ENCODE results near the gene ZNF385B.

The ZNF385B gene

DNA sequence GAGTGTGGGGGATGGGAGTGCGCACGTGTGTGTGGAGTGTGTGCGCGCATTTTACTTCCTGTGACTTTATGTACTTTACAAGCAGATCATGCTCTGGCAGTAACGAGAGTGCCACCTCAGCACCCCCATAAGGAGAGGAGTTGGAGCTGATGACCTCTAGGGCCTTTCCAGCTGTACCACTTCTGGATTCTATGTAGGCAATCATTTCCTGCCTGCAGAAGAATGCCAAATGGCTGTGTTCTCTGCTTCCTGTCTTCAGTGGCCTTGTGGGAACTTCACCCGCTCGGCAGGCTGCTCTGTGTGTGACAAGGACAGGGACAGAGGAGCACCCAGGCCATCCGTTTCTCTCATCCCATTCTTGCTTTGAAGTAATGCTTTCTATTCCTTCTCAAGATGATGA is 22.8 kb upstream of the ZNF385B start:
- no peak overlapping the region for H3K27ac ChIP-seq
- no peak overlapping the region for H3K4me3 ChIP-seq (ENCODE audit: low read depth, low read length)
- H3K79me2 ChIP-seq, result no peaks in the 10 kb centered on the region
- no peak overlapping the region for H3K9ac ChIP-seq
- H3K27me3 ChIP-seq (ENCODE audit: control insufficient read depth, insufficient read depth, low read length), result no peaks in the 10 kb centered on the region
- no peaks in the 10 kb centered on the region for H3K36me3 ChIP-seq (ENCODE audit: control insufficient read depth, insufficient read depth, low read length)
- H3K4me1 ChIP-seq, result no peaks in the 10 kb centered on the region
- TF ChIP-seq, protein P1, sequence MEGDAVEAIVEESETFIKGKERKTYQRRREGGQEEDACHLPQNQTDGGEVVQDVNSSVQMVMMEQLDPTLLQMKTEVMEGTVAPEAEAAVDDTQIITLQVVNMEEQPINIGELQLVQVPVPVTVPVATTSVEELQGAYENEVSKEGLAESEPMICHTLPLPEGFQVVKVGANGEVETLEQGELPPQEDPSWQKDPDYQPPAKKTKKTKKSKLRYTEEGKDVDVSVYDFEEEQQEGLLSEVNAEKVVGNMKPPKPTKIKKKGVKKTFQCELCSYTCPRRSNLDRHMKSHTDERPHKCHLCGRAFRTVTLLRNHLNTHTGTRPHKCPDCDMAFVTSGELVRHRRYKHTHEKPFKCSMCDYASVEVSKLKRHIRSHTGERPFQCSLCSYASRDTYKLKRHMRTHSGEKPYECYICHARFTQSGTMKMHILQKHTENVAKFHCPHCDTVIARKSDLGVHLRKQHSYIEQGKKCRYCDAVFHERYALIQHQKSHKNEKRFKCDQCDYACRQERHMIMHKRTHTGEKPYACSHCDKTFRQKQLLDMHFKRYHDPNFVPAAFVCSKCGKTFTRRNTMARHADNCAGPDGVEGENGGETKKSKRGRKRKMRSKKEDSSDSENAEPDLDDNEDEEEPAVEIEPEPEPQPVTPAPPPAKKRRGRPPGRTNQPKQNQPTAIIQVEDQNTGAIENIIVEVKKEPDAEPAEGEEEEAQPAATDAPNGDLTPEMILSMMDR (IDR thresholded peaks at IDR 0.05), result no peak
- no peaks in the 10 kb centered on the region for H3K9me3 ChIP-seq (ENCODE audit: control insufficient read depth, low read length)
- no peak overlapping the region for H2AFZ ChIP-seq
- H3K4me2 ChIP-seq (ENCODE audit: low read length), result no peak overlapping the region

DNA sequence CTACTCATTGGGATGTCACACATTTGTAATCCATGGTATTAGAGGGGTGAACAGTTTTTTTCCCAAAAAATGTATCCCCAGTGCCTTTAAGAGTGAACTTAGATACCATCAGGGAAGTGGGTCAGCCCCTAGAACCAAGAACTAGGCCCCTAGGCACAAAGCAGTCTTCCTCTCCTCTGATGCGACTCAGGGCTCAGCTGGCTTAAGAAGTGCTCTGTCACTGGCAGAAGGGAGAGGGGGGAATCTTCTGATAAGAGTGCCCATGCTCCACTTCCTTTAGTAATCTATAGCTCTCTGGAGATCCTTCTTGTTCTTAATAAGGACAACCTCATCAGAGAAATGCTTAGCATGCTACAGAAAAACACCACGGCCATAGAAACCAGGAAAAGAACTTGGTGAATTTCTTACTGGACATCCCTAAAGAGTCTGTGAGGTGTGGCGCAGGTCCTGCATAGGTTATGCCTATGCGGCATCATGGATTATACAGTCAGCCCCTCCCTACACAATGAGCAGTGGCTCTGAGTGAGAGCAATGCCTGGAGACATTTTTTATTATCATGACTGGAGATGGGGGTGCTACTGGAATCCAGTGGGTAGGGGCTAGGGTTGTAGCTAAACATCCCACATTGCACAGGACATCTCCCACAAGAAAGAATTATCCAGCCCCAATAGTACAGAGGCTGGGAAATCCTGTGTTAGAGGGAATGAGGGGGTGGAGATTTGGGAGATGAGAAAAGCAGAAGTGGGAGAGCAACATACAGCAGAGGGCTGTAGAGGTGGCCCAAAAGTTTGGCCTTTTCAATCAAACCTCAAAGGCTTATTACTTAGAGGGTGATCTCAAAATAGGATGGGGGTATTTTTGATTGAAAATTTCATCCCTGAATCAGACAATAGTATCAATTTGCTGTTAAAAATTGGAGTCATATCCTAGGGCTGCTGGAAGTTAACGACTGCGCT is 21.7 kb upstream of the ZNF385B start:
- Histone ChIP-seq H3K27ac (no peak overlapping the region), H3K9me3 (ENCODE audit: control insufficient read depth, low read length) (no peaks in the 10 kb centered on the region), H3K79me2 (no peaks in the 10 kb centered on the region), H3K9ac (no peak overlapping the region), H3K27me3 (ENCODE audit: control insufficient read depth, insufficient read depth, low read length) (no peaks in the 10 kb centered on the region), H3K4me1 (no peaks in the 10 kb centered on the region), H3K4me3 (ENCODE audit: low read depth, low read length) (no peak overlapping the region), H3K4me2 (ENCODE audit: low read length) (no peak overlapping the region), H2AFZ (no peak overlapping the region), H3K36me3 (ENCODE audit: control insufficient read depth, insufficient read depth, low read length) (no peaks in the 10 kb centered on the region)
- TF ChIP-seq, protein P1 (IDR thresholded peaks at IDR 0.05), result no peak

DNA sequence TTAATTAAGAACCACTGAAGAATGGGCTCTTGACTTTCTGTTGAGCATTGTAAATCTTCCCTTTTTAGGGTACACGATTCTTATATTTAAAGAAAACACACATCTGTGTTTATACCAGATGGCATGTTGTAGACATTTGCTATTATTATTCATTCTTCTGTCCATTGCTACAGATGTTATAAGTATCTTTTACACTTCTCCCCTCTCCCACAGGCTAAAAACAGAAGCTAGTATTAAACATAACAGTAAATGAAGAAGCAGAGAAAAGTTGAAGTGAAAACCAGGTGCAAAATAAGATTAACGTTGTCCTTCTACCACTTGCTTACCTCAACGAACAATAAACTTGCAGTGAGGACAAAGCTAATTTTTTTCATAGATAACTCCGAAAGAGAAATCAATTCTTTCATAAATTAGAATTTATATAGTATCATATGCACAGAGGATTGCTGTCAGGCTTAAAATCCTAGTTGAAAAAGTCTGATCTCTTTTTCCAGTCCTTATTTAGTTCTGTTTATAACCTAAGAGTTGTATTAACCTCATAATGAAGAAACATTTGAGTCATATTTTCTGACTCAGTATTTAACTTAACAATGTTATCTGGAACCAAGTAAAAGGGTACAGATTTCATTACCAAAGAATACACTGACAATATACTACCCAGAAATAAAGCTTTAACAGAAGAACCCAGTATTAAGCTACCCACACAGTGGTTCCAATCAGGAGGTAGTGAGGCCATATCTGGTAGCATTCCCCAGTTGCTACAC is 16.4 kb upstream of the ZNF385B start:
- H3K27ac ChIP-seq, result no peak overlapping the region
- H3K36me3 ChIP-seq (ENCODE audit: control insufficient read depth, insufficient read depth, low read length), result no peaks in the 10 kb centered on the region
- H3K79me2 ChIP-seq, result no peaks in the 10 kb centered on the region
- H3K4me2 ChIP-seq (ENCODE audit: low read length), result no peak overlapping the region
- H3K9me3 ChIP-seq (ENCODE audit: control insufficient read depth, low read length), result no peaks in the 10 kb centered on the region
- H2AFZ ChIP-seq, result no peak overlapping the region
- H3K4me3 ChIP-seq (ENCODE audit: low read depth, low read length), result no peak overlapping the region
- TF ChIP-seq, protein P1 (IDR thresholded peaks at IDR 0.05), result no peak
- no peaks in the 10 kb centered on the region for H3K27me3 ChIP-seq (ENCODE audit: control insufficient read depth, insufficient read depth, low read length)
- H3K4me1 ChIP-seq, result no peaks in the 10 kb centered on the region
- H3K9ac ChIP-seq, result no peak overlapping the region

DNA sequence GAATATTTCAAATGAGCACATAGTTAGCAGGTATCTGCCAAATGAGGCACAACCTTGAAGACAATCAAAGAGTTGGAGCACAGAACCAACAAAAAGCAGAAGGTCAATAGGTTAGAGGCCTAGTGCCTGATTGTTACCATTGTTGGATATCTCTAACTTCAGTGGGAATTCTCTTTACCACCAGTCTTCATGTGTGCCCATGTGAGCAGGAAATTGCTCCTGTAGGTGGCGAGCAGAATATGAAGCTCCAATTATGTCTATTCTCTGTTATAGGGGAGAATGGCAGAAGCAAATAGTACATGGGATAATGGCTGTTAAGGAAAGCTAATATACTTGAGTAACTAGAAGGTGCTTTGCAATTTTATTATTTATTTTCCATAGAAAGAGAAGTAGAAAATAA is 14.9 kb upstream of the ZNF385B start:
- Histone ChIP-seq H3K27me3 (ENCODE audit: control insufficient read depth, insufficient read depth, low read length) (no peaks in the 10 kb centered on the region), H3K4me2 (ENCODE audit: low read length) (no peak overlapping the region), H3K4me3 (ENCODE audit: low read depth, low read length) (no peak overlapping the region), H3K27ac (no peak overlapping the region), H3K4me1 (no peaks in the 10 kb centered on the region), H3K36me3 (ENCODE audit: control insufficient read depth, insufficient read depth, low read length) (no peaks in the 10 kb centered on the region), H3K9me3 (ENCODE audit: control insufficient read depth, low read length) (no peaks in the 10 kb centered on the region), H2AFZ (no peak overlapping the region), H3K9ac (no peak overlapping the region), H3K79me2 (no peaks in the 10 kb centered on the region)
- TF ChIP-seq, protein P1 (IDR thresholded peaks at IDR 0.05), result no peak
